Central memory CD8-positive, alpha-beta T cell (primary cell): ENCODE results near the gene MAPK1.

Experiments
- ATAC-seq: fragments of 150-1000 bp; cut with Tn5 transposase; replicated peaks from 2 replicates; pipeline ENCODE4 v1.10.0; 2022; ENCODE audit warnings: mild to moderate bottlenecking, moderate FRiP score, moderate number of reproducible peaks; ENCODE audit not compliant: poor library complexity, severe bottlenecking; ENCODE audit errors: extremely low read depth
- DNase-seq, 2 donors: peaks; one replicate each; pipeline ENCODE4 v3.0.0; 2021; ENCODE audit warnings: low spot score in 2 of 2
- H3K27ac Mint-ChIP-seq: one replicate; pipeline ENCODE4 v1.8.0; 2022; ENCODE audit warnings: low read depth, mild to moderate bottlenecking, moderate library complexity, mixed read lengths
- H3K27me3 Mint-ChIP-seq: one replicate; pipeline ENCODE4 v1.8.0; 2022; ENCODE audit warnings: mixed read lengths
- H3K36me3 Mint-ChIP-seq: one replicate; pipeline ENCODE4 v1.8.0; 2022; ENCODE audit warnings: mild to moderate bottlenecking, moderate library complexity, mixed read lengths; ENCODE audit not compliant: insufficient read depth
- H3K4me1 Mint-ChIP-seq: one replicate; pipeline ENCODE4 v1.8.0; 2022; ENCODE audit warnings: mixed read lengths
- H3K4me3 Mint-ChIP-seq: one replicate; pipeline ENCODE4 v1.8.0; 2022; ENCODE audit warnings: mild to moderate bottlenecking, moderate library complexity, mixed read lengths
- H3K9me3 Mint-ChIP-seq: one replicate; pipeline ENCODE4 v1.8.0; 2022; ENCODE audit warnings: mixed read lengths

The MAPK1 gene

GRCh38 chr22:21711851-21712250 is 155.6 kb downstream of the MAPK1 start:
- no peak for ATAC-seq
- no peak overlapping the region for H3K4me3 Mint-ChIP-seq
- no peak overlapping the region for H3K27ac Mint-ChIP-seq
- H3K36me3 Mint-ChIP-seq = peaks cover 21% of the 10 kb centered on the region
- DNase-seq = no peak
- no peaks in the 10 kb centered on the region for H3K27me3 Mint-ChIP-seq
- H3K9me3 Mint-ChIP-seq = no peaks in the 10 kb centered on the region
- H3K4me1 Mint-ChIP-seq = peaks cover 10% of the 10 kb centered on the region

GRCh38 chr22:21710156-21710555 is 157.3 kb downstream of the MAPK1 start:
- Mint-ChIP-seq H3K36me3 (peaks cover 21% of the 10 kb centered on the region), H3K27me3 (no peaks in the 10 kb centered on the region), H3K4me1 (peaks cover 10% of the 10 kb centered on the region), H3K27ac (peak overlapping the region; percentile 19), H3K9me3 (no peaks in the 10 kb centered on the region), H3K4me3 (no peak overlapping the region)
- ATAC-seq (no peak), DNase-seq (no peak)

- Mint-ChIP-seq H3K9me3 (no peaks in the 10 kb centered on the region), H3K27ac (peak overlapping the region; percentile 19), H3K4me3 (no peak overlapping the region), H3K27me3 (no peaks in the 10 kb centered on the region), H3K4me1 (peaks cover 10% of the 10 kb centered on the region), H3K36me3 (peaks cover 24% of the 10 kb centered on the region)
- DNase-seq = no peak
- no peak for ATAC-seq
Observed at GRCh38 chr22:21709688-21710087, 157.8 kb downstream of the MAPK1 start.

- no peaks in the 10 kb centered on the region for H3K27me3 Mint-ChIP-seq
- H3K36me3 Mint-ChIP-seq = peaks cover 27% of the 10 kb centered on the region
- DNase-seq (no peak), ATAC-seq (no peak)
- no peak overlapping the region for H3K4me3 Mint-ChIP-seq
- no peaks in the 10 kb centered on the region for H3K9me3 Mint-ChIP-seq
- no peak overlapping the region for H3K27ac Mint-ChIP-seq
- peaks cover 10% of the 10 kb centered on the region for H3K4me1 Mint-ChIP-seq
Observed at GRCh38 chr22:21708960-21709359, 158.5 kb downstream of the MAPK1 start.

GRCh38 chr22:21707677-21708076 is 159.8 kb downstream of the MAPK1 start:
- peaks cover 28% of the 10 kb centered on the region for H3K36me3 Mint-ChIP-seq
- ATAC-seq = no peak
- H3K27me3 Mint-ChIP-seq = no peaks in the 10 kb centered on the region
- DNase-seq = no peak
- no peak overlapping the region for H3K4me3 Mint-ChIP-seq
- H3K4me1 Mint-ChIP-seq = no peaks in the 10 kb centered on the region
- no peaks in the 10 kb centered on the region for H3K9me3 Mint-ChIP-seq
- no peak overlapping the region for H3K27ac Mint-ChIP-seq
